ENCODE measurements around the gene ATF6.
A peak's percentile ranks its signal among the peaks of the same experiment; 100 is the strongest.
"Not testable (repeated sequence)": the region's sequence is repeated elsewhere in the genome, so short reads cannot be mapped to it uniquely, and the experiment has no call there.

The ATF6 gene, protein sequence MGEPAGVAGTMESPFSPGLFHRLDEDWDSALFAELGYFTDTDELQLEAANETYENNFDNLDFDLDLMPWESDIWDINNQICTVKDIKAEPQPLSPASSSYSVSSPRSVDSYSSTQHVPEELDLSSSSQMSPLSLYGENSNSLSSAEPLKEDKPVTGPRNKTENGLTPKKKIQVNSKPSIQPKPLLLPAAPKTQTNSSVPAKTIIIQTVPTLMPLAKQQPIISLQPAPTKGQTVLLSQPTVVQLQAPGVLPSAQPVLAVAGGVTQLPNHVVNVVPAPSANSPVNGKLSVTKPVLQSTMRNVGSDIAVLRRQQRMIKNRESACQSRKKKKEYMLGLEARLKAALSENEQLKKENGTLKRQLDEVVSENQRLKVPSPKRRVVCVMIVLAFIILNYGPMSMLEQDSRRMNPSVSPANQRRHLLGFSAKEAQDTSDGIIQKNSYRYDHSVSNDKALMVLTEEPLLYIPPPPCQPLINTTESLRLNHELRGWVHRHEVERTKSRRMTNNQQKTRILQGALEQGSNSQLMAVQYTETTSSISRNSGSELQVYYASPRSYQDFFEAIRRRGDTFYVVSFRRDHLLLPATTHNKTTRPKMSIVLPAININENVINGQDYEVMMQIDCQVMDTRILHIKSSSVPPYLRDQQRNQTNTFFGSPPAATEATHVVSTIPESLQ

DNA sequence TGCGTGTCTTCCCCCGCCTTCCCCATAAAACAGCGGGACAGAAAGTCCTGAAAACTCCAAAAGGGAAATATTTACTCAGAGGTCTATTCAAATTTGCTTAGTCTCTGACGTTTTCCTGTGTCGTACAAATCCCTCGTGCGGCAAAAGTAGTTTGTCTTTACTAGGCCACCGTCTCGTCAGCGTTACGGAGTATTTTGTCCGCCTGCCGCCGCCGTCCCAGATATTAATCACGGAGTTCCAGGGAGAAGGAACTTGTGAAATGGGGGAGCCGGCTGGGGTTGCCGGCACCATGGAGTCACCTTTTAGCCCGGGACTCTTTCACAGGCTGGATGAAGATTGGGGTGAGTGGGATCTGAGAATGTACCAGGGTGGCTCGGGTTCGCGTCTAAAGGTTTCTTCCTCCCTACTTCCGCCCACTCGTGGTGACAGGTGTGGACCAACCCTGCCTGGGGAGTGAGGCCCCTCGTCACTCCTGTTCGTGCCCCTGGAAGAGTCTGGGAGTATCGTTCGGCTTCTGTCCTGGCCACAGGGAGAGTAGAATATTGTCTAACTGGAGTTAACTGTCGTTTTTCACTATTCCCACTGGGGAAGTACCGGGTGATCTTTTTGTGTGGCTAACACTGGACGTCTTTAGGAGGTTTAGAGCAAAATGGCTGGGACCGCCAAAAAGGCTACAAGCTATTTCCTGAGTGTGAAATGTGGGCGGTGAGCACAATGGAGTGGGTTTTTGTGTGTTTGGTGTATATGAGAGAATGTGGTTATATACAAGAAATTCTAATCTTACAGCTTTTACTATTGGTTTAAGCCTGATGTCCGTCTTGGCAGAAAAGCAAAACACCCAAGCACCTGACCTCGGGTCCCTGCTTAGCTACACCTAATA, at the start of gene ATF6:
Gene ATF6, plus strand, starts transcription at position 219 of the 880 bp plus-strand sequence. Its CDS starts 41 bp downstream, at position 260.
- DNase-seq (ENCODE audit: low read depth in 1 of 2, low spot score in 1 of 2) = peak; percentile 57 to 66

DNA sequence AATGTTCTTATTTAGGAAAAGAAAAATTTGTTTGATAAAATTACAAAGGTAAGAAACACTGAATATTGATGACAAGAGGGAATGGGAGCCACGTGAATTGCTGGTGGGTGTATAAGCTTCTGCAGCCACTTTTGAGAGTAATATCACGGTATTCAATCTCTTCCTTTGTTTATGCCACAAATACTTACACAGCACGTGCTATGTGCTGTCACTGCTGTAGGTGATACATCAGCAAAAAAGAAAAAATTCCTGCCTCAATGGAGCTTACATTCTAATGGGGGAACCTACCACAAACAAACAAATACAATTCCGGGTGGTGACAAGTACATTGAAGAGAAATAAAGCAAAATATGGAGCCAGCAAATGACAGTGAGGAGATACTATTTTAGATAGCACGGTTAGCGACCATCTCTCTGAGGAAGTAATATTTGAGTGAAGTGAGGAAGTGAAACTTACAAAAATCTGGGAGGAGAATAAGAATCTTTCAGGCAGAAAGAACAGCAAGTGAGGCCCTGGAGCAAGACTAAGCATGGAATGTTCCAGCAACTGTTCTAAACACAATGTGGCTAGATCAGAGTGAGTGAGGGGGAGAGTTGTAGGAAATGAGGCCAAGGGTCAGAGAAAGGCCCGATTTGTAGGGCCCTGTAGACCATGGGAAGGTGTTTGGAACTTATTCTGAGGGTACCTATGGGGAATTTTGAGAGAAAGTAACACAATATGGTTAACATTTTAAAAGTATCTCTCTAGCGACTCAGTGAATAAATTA, 47.4 kb upstream of the ATF6 start:
- no peak for DNase-seq (ENCODE audit: low read depth in 1 of 2, low spot score in 1 of 2)

DNA sequence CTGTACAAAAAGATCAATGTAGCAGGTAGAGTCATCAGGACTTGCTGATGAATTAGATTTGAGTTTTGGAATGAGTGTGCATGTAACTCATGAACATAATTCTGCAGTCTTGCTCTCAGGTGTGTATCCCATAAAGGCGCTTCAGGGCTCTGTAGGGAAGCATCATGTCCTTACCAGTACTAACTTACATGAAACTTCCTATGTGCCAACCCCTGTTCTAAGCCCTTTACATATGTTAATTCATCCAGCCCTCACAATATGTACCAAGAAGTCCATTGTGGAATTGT, 46.9 kb upstream of the ATF6 start:
- DNase-seq (ENCODE audit: low read depth in 1 of 2, low spot score in 1 of 2) = no peak

DNA sequence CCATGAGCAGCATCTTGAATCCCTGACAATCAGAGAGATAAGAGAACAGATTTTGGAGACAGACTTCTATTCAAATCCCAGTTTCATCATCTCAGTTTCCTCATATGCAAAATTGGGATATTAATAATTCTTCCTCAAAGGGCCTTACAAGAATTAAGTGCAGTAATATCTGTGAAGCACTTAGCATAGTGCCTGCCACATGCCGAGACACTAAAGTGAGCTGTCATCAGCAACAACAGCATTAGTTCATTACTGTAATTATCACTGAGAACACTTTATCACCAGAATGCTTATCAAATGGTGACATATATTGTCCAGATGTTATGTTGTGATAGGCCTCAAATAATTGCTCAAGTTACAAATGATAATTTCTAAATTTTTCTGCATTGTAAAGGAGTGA, 45.7 kb upstream of the ATF6 start:
- DNase-seq (ENCODE audit: low read depth in 1 of 2, low spot score in 1 of 2) = no peak

DNA sequence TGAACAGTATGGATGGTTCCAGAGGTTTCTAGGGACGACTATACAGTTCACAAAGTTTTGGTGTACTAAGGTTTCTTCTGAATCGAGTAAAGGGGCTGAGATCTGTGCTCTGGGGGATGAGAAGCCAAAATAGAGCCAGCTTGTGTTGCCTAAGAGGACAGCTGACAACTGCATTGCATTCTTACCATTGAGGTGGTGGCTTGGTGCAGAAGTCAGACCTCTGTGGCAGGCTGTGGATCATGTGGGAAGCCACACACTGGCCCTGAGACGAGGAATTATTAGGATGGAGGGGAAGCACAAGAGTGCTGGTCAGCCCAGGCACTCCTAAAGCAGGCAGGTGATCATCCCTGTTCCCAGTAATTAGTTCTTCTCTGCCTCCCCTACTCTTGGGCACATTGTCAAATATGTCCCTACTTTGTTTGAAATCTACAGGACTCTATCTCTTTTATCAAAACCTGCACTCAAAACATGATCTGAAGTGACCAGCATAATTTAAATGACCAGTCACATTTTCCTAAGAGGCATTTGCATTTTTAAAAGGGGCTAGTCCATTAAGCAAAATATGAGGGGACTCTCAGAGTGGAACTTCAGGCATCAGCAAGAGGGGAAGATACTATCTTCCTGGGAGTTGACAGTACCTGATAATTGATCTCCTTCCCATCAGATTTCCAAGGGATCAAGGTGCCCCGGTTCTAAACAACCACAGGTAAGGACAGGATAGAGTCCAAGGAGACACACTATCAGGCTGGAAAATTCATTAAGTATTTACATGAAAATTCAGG, 45.0 kb upstream of the ATF6 start, which contains the start of gene FCRLB:
Gene FCRLB, plus strand, starts transcription at position 589 of the 782 bp plus-strand sequence. CDS start 1,129 bp downstream, outside the sequence.
- no peak for DNase-seq (ENCODE audit: low read depth in 1 of 2, low spot score in 1 of 2)

DNA sequence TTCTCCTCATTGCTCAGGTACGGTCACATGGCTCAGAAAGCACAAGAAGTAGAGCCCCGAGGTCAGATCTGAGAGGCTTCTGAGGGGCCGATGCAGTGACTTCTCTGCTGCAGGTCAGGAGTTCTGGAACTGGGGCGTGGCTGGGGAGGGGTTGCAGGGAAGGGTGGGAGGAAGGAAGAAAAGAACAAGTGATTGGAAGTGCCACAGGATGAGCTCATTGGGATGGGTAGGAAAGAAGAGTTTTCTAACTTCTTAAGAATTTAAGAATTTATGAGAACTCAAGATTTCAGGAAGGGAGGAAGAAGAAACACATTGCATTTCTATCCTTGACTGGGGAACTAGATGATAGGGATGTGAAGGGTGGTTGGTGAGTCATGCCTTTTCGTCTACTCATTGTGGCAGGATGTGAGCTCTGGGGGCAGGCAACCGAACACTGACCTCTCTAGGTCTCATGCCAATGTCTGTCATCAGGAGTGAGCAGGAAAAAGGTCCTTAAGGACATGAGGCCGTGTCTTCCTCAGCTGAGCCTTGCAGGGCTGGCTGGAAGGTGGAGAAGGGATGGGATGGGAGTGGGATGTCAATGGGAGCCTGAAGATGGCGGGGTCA, 44.3 kb upstream of the ATF6 start:
- no peak for DNase-seq (ENCODE audit: low read depth in 1 of 2, low spot score in 1 of 2)

DNA sequence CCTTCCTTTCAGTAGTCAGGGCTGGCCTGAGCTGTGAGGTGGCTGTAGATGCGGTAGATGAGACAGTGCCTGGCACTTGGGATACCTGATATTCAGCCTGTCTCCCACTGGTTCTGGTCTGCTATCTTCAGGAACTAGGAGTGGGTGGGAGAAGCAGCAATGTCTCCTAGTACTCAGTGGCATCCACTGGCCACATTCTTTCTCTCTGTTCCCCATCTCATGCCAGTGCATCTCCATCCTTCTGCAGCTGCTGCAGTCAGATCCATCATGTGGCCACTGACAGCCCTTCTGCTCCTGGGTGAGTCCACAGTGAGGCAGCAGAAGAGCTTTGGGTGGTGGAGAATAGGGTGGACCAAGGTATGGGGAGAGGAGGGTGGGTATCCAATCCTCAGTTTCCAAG, 43.7 kb upstream of the ATF6 start:
- DNase-seq (ENCODE audit: low read depth in 1 of 2, low spot score in 1 of 2) = no peak

DNA sequence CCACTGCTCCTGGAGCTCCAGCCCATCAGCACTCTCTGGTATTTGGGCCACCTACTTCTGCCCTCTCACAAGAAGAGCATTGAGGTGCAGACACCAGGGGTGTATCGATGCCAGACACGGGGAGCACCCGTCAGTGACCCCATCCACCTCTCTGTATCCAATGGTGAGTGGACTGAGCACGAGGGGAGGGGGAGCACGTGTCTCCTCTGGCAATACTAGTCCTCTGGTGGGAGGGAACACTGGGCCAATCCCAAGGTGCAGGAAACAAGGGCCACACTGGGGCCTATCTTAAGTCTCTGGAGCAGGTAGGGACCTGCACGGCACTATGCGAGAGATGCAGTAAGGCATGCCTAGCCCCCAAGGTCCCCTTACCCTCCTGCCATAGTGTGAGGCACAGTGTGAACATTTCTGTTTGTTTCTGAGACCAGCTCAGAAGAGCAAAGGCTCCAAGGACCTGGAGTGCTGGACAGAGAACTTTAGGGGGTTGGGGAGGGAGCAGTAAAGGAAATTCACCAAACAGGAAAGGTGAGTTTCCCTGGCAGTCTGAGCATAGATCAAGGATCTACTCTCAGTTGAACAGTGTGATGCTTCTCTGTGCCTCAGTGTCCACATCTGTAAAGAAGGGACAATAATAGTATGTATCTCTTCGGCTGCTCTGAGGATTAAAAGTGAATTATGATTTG, 42.5 kb upstream of the ATF6 start:
- DNase-seq (ENCODE audit: low read depth in 1 of 2, low spot score in 1 of 2) = no peak

DNA sequence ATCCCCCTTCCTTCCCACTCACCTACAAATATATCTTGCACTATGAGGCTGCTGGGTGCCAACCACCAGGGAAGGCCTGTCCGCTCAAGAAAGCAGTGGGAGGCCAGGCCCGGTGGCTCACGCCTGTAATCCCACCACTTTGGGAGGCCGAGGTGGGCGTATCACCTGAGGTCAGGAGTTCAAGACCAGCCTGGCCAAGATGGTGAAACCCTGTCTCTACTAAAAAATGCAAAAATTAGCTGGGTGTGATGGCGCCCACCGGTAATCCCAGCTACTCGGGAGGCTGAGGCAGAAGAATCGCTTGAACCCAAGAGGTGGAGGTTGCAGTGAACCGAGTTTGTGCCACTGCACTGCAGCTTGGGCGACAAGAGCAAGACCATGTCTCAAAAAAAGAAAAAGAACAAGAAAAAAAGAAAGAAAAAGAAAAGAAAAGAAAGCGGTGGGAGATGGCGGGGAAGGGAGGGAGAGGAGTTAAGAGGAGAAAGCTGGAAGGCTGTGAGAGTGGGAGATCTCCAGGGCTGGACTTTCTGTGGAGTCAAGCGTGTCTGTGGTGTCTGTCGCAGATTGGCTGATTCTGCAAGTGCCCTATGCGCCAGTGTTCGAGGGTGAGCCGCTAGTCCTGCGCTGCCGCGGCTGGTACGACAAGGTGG, 40.7 kb upstream of the ATF6 start:
- not testable (repeated sequence) for DNase-seq (ENCODE audit: low read depth in 1 of 2, low spot score in 1 of 2)

DNA sequence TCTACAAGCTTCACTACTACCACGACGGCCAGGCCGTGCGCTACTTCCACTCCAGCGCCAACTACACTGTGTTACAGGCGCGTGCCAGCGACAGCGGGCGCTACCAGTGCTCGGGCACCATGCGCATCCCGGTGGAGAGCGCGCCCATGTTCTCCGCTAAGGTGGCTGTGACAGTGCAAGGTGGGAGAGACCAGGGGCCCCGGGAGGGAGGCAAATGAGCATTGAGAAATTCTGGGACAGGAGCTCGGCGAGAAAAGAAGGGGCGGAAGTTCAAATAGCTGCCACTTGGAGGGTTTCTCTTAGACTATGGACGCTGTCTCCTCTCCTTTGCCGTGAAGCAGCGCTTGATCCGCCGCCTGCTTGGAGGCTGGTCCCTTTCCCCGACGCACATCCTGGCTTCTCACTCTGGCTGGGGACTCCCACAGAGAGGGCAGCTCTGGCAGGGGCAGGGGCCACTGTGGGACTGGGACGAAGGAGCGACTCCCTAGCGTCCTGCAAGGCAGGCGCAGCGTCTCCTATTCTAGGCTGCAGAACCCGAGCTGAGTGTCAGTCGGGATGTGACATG, 40.1 kb upstream of the ATF6 start:
- DNase-seq (ENCODE audit: low read depth in 1 of 2, low spot score in 1 of 2) = peak; percentile 4 to 11

DNA sequence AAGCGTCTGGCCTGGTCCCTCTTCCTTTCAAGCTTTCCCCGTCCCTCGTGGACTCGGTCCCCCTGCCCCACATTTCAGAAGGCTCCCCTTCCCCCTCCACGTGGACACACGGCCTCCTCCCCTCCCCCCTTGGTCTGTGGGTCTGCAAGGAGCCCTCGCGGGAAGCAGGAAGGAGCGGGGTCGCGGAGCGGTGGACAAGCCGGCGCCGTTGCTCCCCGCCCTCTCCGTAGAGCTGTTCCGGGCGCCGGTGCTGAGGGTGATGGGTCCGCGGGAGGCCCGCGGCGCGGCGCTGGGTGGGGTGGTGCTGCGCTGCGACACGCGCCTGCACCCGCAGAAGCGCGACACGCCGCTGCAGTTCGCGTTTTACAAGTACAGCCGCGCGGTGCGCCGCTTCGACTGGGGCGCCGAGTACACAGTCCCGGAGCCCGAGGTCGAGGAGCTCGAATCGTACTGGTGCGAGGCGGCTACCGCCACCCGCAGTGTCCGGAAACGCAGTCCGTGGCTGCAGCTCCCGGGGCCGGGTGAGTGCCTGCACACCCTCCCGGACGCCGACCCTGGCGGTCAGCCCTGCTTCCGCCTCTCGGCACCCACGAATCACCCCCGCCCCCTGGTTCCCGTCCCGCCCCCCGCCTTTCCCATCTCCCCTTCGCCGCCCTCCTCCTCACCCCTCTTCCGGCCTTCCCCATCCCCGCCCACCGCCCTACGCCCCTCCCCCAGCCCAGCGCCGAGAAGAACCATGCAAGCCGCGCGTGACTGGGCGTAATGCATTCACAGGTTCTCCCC, 39.5 kb upstream of the ATF6 start:
- DNase-seq (ENCODE audit: low read depth in 1 of 2, low spot score in 1 of 2) = peak; percentile 55 to 65

DNA sequence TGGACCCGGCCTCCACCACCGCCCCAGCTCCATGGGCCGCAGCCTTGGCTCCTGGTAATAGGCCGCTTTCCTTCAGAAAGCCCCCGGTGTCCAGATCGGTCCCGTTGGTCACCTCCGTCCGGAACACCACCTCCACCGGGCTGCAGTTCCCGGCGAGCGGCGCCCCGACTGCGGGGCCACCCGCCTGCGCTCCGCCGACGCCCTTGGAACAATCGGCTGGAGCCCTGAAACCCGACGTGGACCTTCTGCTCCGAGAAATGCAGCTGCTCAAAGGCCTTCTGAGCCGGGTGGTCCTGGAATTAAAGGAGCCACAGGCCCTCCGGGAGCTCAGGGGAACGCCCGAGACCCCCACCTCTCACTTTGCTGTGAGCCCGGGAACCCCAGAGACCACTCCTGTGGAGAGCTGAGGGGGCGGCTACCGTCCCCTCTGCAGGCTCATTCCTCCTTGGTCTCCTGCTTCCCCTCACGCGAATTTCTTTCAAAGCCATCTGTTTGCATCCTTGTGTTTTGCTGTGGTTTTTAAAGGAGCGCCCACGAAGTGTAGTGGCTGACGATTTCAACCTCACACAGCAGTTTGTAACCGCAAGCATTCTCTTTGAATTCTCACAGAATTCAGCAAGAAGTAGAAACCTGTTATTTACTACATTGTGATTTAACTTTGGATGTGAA, 38.7 kb upstream of the ATF6 start:
- DNase-seq (ENCODE audit: low read depth in 1 of 2, low spot score in 1 of 2) = no peak

DNA sequence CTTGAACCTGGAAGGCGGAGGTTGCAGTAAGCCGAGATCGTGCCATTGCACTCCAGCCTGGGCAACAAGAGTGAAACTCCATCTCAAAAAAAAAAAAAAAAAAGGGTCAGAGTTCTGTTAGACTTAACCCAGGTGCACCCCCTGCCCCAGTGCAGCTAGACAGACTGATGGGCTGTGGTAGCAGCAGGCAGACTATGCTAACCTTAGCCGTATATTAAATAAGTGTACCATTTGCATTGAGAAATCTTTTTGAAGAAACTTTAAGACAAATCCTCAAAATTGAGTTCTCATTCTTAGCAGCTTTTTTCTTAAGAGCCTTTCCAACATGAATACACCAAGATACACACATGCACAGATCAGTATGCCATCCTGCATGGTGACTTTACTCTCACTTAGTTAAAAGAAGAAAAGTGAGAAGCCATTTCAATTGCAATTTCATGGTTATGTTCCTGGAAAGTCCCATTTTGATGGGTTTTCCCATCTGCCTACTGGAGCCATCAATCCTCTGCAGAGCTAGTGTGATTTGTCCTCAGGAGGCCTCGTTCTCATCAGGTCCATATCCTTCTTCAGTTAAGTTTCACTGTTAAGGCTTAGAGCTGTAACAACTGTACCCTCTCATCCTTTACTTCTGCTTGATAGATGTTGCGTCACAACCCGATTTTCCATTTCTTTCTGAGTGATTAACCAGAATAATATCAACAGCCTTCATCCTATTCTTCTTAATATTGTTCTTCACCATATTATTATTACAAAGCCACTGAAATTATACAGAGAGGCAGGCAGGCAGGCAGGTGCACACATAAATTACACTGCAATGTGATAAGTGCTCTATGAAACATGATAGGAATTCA, 37.5 kb upstream of the ATF6 start:
- DNase-seq (ENCODE audit: low read depth in 1 of 2, low spot score in 1 of 2) = no peak

DNA sequence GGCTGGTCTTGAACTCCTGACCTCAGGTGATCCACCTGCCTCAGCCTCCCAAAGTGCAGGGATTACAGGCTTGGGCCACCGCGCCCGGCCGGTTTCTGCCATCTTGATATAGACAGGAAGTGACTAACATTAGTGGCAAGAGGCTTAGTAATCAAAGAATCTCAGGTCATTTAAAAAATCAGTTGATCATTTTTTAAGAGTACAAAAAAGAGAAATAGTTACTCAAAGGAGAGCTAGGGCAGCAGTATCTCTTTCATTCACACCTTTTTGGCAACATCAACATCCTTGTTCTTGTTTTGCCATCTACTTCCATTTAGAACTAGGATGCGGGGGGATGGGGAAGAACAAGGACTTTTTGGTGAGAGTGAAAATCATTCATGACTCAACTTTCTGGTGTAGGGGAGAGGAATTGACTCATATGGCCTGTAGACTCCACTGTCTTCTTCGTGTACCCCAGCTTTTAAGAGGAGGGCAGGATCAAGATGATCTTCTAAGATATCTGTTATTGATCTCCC, 36.0 kb upstream of the ATF6 start:
- no peak for DNase-seq (ENCODE audit: low read depth in 1 of 2, low spot score in 1 of 2)

DNA sequence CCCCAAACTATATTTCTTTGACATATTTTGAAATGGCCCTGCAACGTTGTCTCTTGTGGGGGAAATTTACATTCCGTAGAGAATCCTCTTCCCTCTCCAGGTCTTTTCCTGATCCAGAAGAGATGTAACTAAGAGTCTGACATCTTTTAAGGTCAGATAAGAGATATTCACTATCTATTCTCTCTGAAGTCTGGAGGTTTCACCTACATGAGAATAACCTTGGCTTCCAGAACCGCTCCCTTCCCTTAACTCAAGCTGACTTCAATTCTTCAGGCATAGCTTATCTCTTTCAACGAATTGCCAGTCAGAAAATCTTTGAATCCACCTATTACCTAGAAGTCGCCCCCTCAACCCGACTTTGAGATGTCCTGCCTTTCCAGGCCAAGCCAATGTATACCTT, 34.9 kb upstream of the ATF6 start:
- no peak for DNase-seq (ENCODE audit: low read depth in 1 of 2, low spot score in 1 of 2)

All from activated T-helper 1 cell treated with anti-CD3 and anti-CD28 coated beads, Interleukin-2, amount 50 U/mL, for 16 hours (primary cell).